ENCODE measurements around the gene IGIP.

DNA sequence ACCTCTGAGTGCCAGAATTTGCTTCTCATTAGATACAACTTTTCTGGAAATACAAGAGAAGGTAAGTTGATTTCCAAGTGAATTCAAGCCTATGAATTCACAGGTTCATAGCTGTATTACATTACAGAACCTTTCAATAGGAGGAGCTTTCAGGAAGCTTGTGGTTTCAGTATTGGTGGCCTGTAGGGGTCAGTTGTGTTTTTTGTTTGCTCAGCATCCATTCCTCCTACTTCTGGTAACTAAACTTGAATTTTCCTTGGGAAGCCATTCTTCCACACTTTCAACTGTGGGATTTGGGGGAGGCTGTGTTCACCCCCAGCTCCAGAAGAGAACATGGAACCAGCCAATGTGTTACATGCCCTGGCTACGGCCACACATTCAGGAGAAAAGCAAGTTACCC lies 43.7 kb downstream of the IGIP start:
- TF ChIP-seq TAF1 (IDR thresholded peaks at IDR 0.05; ENCODE audit: borderline replicate concordance, insufficient read depth, low read length) (no peak), POLR2AphosphoS5 (IDR thresholded peaks at IDR 0.05; ENCODE audit: low read depth, low read length) (no peak)

Data from PFSK-1 (cell line).